HCT116 (cell line): ENCODE measurements around the gene MIEF1. TPM values are rescaled to one million over a fixed set of nuclear protein-coding genes. Genes with fewer than 3 reads are reported as not detected.

Experiments used
- ATAC-seq: fragments of 200-7000 bp; cut with Tn5 transposase; 2 replicates; pipeline ENCODE4 v1.9.1; 2020; ENCODE audit warnings: mild to moderate bottlenecking, moderate library complexity
- BruUV-seq: library from RNA; stranded (reverse); fragments of 400-500 nt; replicated peaks from 2 replicates; lab custom pipeline; 2021; lab: Mats Ljungman, UMichigan
- CTCF ChIA-PET: fragments of 300-600 bp; sonication (Branson Sonifier 250); formaldehyde crosslinking; loops from one replicate; lab custom pipeline; 2021; ENCODE audit warnings: antibody characterized with exemption; lab: Charles Lee
- POLR2A ChIA-PET: fragments of 300-600, 350-600 bp; sonication (Branson Sonifier 250); formaldehyde crosslinking; loops from one replicate; lab custom pipeline; 2021; ENCODE audit warnings: antibody characterized with exemption; lab: Charles Lee
- RAD21 ChIA-PET, 2 experiments: fragments of 300-600 bp; sonication (Branson Sonifier 250); formaldehyde crosslinking; loops; one replicate each; lab custom pipeline; 2023; ENCODE audit warnings: low total read pairs in 2 of 2; ENCODE audit not compliant: uncharacterized antibody in 2 of 2, unreplicated experiment in 2 of 2, low non-redundant PET in 1 of 2; lab: Charles Lee
- DNase-seq: peaks from one replicate; pipeline ENCODE4 v3.0.0-alpha.2; 2010; ENCODE audit warnings: low read depth, low spot score
- H2AFZ ChIP-seq: fragments of 200-600 bp; shearing (Covaris generic), sonication (generic); 2 replicates; pipeline ENCODE4 v1.6.1; 2017; ENCODE audit warnings: low read depth, mixed run types, mixed read lengths, antibody characterized with exemption, low read length; ENCODE audit not compliant: poor library complexity, severe bottlenecking
- H3K27ac ChIP-seq: 2 replicates; pipeline ENCODE4 v1.5.1; 2012; ENCODE audit warnings: low read depth, low read length
- H3K27me3 ChIP-seq: fragments of 200-600 bp; sonication (generic); 2 replicates; pipeline ENCODE4 v1.6.1; 2016; ENCODE audit warnings: mixed run types, low read length, mixed read lengths; ENCODE audit not compliant: insufficient read depth
- H3K36me3 ChIP-seq, 2 experiments: fragments of 200-500 bp in 1 of 2; fragments of 200-600 bp in 1 of 2; sonication (Bioruptor generic) in 1 of 2; sonication (generic) in 1 of 2; 2 replicates each; pipeline versions ENCODE4 v1.5.1 to v1.6.1; 2014 to 2016; ENCODE audit warnings: low read length in 2 of 2, inconsistent platforms in 1 of 2, mixed read lengths in 1 of 2, mixed run types in 1 of 2; ENCODE audit not compliant: insufficient read depth in 2 of 2, control insufficient read depth in 1 of 2
- H3K4me1 ChIP-seq, 2 experiments: fragments of 200-600 bp in 1 of 2; sonication (generic) in 1 of 2; 2 replicates each; pipeline versions ENCODE4 v1.5.1 to v1.6.1; 2012 to 2017; ENCODE audit warnings: low read length in 2 of 2, inconsistent platforms in 1 of 2, mild to moderate bottlenecking in 1 of 2, mixed read lengths in 1 of 2, mixed run types in 1 of 2, moderate library complexity in 1 of 2; ENCODE audit not compliant: insufficient read depth in 2 of 2, control insufficient read depth in 1 of 2
- H3K4me2 ChIP-seq: fragments of 200-600 bp; sonication (generic); 2 replicates; pipeline ENCODE4 v1.6.1; 2017; ENCODE audit warnings: mixed run types, low read length, mixed read lengths
- H3K4me3 ChIP-seq, 2 experiments: fragments of 200-600 bp in 1 of 2; sonication (generic) in 1 of 2; replicated peaks in 1 of 2; 2 replicates each; pipeline ENCODE4 v1.5.1; 2011 to 2016; ENCODE audit warnings: low read length in 2 of 2, control low read depth in 1 of 2, low read depth in 1 of 2, mild to moderate bottlenecking in 1 of 2, mixed read lengths in 1 of 2, mixed run types in 1 of 2
- H3K79me2 ChIP-seq: fragments of 200-600 bp; sonication (generic); 2 replicates; pipeline ENCODE4 v1.6.1; 2017; ENCODE audit warnings: mild to moderate bottlenecking, mixed run types, low read length, moderate library complexity, mixed read lengths; ENCODE audit not compliant: insufficient read depth
- H3K9ac ChIP-seq: fragments of 200-600 bp; sonication (generic); 2 replicates; pipeline ENCODE4 v1.6.1; 2016; ENCODE audit warnings: low read length, mixed read lengths
- H3K9me2 ChIP-seq: fragments of 200-600 bp; sonication (generic), shearing (Covaris generic); 2 replicates; pipeline ENCODE4 v1.6.1; 2017; ENCODE audit warnings: mixed run types, mild to moderate bottlenecking, moderate library complexity; ENCODE audit not compliant: insufficient read depth
- H3K9me3 ChIP-seq, 2 experiments: fragments of 200-500 bp in 1 of 2; fragments of 200-600 bp in 1 of 2; sonication (Bioruptor generic) in 1 of 2; sonication (generic) in 1 of 2; 2 replicates each; pipeline ENCODE4 v1.6.1; 2014 to 2017; ENCODE audit warnings: low read length in 2 of 2, mixed read lengths in 2 of 2, inconsistent platforms in 1 of 2, low read depth in 1 of 2, mild to moderate bottlenecking in 1 of 2, mixed run types in 1 of 2, moderate library complexity in 1 of 2; ENCODE audit not compliant: control insufficient read depth in 1 of 2, insufficient read depth in 1 of 2
- H4K20me1 ChIP-seq: fragments of 200-600 bp; sonication (generic), shearing (Covaris generic); 2 replicates; pipeline ENCODE4 v1.6.1; 2017; ENCODE audit warnings: mixed run types, mild to moderate bottlenecking, moderate library complexity; ENCODE audit not compliant: insufficient read depth
- CBX3 ChIP-seq: IDR thresholded peaks from 2 replicates; pipeline ENCODE4 v1.6.1; 2012; ENCODE audit warnings: low read depth
- EGR1 ChIP-seq: IDR thresholded peaks from 2 replicates; pipeline ENCODE4 v1.6.1; 2012; ENCODE audit warnings: low read depth
- EZH2phosphoT487 ChIP-seq: fragments of 200-600 bp; IDR thresholded peaks from 2 replicates; pipeline ENCODE4 v1.6.1; 2018; ENCODE audit warnings: antibody characterized with exemption, borderline replicate concordance
- FOSL1 ChIP-seq: IDR thresholded peaks from 2 replicates; pipeline ENCODE4 v1.6.1; 2012; ENCODE audit warnings: low read depth
- JUND ChIP-seq: IDR thresholded peaks from 2 replicates; pipeline ENCODE4 v1.6.1; 2012
- POLR2A ChIP-seq: IDR thresholded peaks from 2 replicates; pipeline ENCODE4 v1.7.0; 2011; ENCODE audit warnings: borderline replicate concordance; ENCODE audit not compliant: insufficient read depth, insufficient read length; ENCODE audit errors: extremely low read depth
- POLR2AphosphoS5 ChIP-seq: IDR thresholded peaks from 2 replicates; pipeline ENCODE4 v1.6.1; 2011; ENCODE audit warnings: mild to moderate bottlenecking, low read depth, low read length, moderate library complexity
- RAD21 ChIP-seq: IDR thresholded peaks from 2 replicates; pipeline ENCODE4 v1.6.1; 2012; ENCODE audit warnings: low read depth, mild to moderate bottlenecking
- SP1 ChIP-seq: IDR thresholded peaks from 2 replicates; pipeline ENCODE4 v1.6.1; 2012; ENCODE audit warnings: low read depth
- SRF ChIP-seq: IDR thresholded peaks from 2 replicates; pipeline ENCODE4 v1.6.1; 2012; ENCODE audit warnings: low read depth
- YY1 ChIP-seq: IDR thresholded peaks from 2 replicates; pipeline ENCODE4 v1.6.1; 2011; ENCODE audit warnings: low read length, low read depth, moderate library complexity, mild to moderate bottlenecking; ENCODE audit not compliant: insufficient replicate concordance; ENCODE audit errors: extremely low read depth
- ZFX ChIP-seq: fragments of 450-650 bp; IDR thresholded peaks from 2 replicates; pipeline ENCODE4 v1.6.1; 2017
- ZNF274 ChIP-seq: fragments of 200-500 bp; sonication (Bioruptor generic); IDR thresholded peaks from 2 replicates; pipeline ENCODE4 v1.6.1; 2014; ENCODE audit warnings: mild to moderate bottlenecking, low read depth, low read length, inconsistent platforms
- intact Hi-C: fragments of 100-400 bp; cut with micrococcal nuclease; formaldehyde crosslinking; loops from 2 replicates; pipeline ENCODE4 v1.10.0; 2022
- total RNA-seq: library from RNA; stranded (reverse); gene quantifications from one replicate; pipeline ENCODE4 v1.2.1, GENCODE V29; 2021; ENCODE audit not compliant: unreplicated experiment
- TF ChIP-seq, protein P1 (sequence below): IDR thresholded peaks from 2 replicates; pipeline ENCODE4 v1.6.1; 2012
- TF ChIP-seq, protein P2 (sequence below): IDR thresholded peaks from 2 replicates; pipeline ENCODE4 v1.6.1; 2012; ENCODE audit warnings: low read depth
- TF ChIP-seq, protein P3 (sequence below): IDR thresholded peaks from 2 replicates; pipeline ENCODE4 v1.6.1; 2012

MIEF1 gene
- total RNA-seq, 1 experiment from 2014 or later: 42.8 TPM

DNA sequence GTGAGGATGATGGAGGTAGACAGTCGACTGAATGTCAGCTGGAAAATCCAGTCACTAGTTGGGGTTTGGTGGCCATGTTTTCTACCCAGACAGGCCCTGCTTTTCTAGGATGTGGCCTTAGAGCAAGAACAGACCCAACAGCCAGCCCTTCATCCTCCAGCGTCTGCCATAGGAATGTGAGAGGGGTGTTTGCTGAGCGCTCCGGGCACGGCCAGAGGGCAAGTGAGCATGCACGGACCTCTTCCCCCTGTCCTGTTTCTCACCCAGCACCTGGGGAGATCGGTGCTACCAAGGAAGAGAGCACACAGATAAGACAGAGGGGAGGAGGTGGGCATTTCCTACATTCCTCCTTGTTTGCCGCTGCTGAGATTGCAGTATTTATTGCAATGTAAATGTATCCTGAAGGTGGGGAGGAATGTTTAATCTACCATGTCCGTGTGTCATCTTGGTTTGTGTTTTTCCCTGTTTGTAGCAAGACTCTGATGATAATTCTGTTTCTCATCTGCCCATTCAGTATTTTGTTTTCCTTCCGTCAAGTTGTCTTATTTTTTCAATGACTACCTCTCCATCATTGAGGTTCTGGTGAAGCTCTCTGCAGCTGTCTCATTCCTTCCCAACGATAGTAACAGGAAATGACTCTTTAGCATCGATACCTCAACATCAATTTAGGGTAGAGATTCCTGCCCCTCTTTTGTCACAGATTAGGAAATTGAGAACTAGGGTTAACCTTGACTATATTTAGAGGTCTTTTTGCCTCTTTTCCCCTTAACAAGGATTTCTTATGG is 13.4 kb downstream of the MIEF1 start:
- Histone ChIP-seq H3K9me3 (no peaks in the 10 kb centered on the region), H3K79me2 (peaks cover 57% of the 10 kb centered on the region), H2AFZ (no peak overlapping the region), H3K4me2 (no peak overlapping the region), H3K4me3 (no peak overlapping the region), H3K36me3 (peaks cover 44 to 62% of the 10 kb centered on the region in 2 experiments), H3K9ac (no peak overlapping the region), H3K27ac (no peak overlapping the region), H4K20me1 (peaks cover 9% of the 10 kb centered on the region; the same call in 1 of the 2 replicates), H3K9me2 (no peaks in the 10 kb centered on the region), H3K27me3 (no peaks in the 10 kb centered on the region), H3K4me1 (peaks cover 10 to 20% of the 10 kb centered on the region in 2 experiments)
- ChIA-PET RAD21 (no interaction called here), POLR2A (interaction anchor here (1.5 kb wide), 1 partner anchor 13 kb away, joined by 5 read pairs; the partner anchor contains the start of gene MIEF1), CTCF (interaction anchor here (1.6 to 2.3 kb wide), 5 partner anchors 13 to 380 kb away, joined by 3 to 19 read pairs (median 12); partner anchors contain the start of gene MIEF1)
- DNase-seq: no peak
- TF ChIP-seq SRF (no peak), EZH2phosphoT487 (no peak), EGR1 (no peak), RAD21 (no peak), SP1 (no peak), POLR2A (no peak)
- TF ChIP-seq, protein P1, sequence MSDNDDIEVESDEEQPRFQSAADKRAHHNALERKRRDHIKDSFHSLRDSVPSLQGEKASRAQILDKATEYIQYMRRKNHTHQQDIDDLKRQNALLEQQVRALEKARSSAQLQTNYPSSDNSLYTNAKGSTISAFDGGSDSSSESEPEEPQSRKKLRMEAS: no peak
- no TSS peak for BruUV-seq
- intact Hi-C loops: no loop called here
- no peak for ATAC-seq

DNA sequence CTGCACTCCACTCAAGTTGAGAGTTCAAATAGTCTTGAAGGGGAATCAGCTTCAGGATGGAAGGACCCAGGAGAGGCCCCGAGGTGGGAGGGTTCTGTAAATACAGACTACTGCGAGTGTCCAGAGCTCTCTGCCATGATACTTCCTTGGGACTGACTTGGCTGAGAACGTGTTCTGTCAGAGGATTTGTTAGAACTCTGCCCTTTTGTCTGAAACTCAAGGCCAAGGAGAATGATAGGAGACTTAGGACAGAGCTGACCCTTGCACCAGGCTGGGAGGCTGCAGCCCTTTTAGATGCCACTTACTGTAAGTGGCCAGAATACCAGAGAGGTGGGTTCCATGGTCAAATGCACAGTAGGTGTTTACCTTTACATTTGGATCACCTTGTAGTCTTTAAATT is 15.4 kb downstream of the MIEF1 start:
- Histone ChIP-seq H3K4me2 (no peak overlapping the region), H3K79me2 (peaks cover 67% of the 10 kb centered on the region), H3K27me3 (no peaks in the 10 kb centered on the region), H3K9me3 (no peaks in the 10 kb centered on the region), H3K4me3 (no peak overlapping the region), H2AFZ (no peak overlapping the region), H3K36me3 (peaks cover 39 to 57% of the 10 kb centered on the region in 2 experiments), H3K27ac (0 out of 2 replicates have a peak overlapping the region, but pooled peaks have one; percentile 99), H3K4me1 (peaks cover 15 to 30% of the 10 kb centered on the region in 2 experiments), H3K9ac (no peak overlapping the region), H3K9me2 (no peaks in the 10 kb centered on the region), H4K20me1 (peaks cover 19% of the 10 kb centered on the region; the same call in 1 of the 2 replicates)
- no peak for ATAC-seq
- ChIA-PET RAD21 (no interaction called here), POLR2A (interaction anchor here (0.8 to 1.6 kb wide), 3 partner anchors 10 to 21 kb away, joined by 3 to 5 read pairs (median 5); partner anchors contain the start of gene MIEF1), CTCF (interaction anchor here (1.1 to 2.3 kb wide), 3 partner anchors 11 to 21 kb away, joined by 4 to 12 read pairs (median 6); partner anchors contain the start of gene MIEF1)
- intact Hi-C loops: no loop called here
- no peak for DNase-seq
- BruUV-seq: no TSS peak
- no peak for TF ChIP-seq RAD21
- TF ChIP-seq, protein P2, sequence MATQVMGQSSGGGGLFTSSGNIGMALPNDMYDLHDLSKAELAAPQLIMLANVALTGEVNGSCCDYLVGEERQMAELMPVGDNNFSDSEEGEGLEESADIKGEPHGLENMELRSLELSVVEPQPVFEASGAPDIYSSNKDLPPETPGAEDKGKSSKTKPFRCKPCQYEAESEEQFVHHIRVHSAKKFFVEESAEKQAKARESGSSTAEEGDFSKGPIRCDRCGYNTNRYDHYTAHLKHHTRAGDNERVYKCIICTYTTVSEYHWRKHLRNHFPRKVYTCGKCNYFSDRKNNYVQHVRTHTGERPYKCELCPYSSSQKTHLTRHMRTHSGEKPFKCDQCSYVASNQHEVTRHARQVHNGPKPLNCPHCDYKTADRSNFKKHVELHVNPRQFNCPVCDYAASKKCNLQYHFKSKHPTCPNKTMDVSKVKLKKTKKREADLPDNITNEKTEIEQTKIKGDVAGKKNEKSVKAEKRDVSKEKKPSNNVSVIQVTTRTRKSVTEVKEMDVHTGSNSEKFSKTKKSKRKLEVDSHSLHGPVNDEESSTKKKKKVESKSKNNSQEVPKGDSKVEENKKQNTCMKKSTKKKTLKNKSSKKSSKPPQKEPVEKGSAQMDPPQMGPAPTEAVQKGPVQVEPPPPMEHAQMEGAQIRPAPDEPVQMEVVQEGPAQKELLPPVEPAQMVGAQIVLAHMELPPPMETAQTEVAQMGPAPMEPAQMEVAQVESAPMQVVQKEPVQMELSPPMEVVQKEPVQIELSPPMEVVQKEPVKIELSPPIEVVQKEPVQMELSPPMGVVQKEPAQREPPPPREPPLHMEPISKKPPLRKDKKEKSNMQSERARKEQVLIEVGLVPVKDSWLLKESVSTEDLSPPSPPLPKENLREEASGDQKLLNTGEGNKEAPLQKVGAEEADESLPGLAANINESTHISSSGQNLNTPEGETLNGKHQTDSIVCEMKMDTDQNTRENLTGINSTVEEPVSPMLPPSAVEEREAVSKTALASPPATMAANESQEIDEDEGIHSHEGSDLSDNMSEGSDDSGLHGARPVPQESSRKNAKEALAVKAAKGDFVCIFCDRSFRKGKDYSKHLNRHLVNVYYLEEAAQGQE: no peak
- TF ChIP-seq, protein P3, sequence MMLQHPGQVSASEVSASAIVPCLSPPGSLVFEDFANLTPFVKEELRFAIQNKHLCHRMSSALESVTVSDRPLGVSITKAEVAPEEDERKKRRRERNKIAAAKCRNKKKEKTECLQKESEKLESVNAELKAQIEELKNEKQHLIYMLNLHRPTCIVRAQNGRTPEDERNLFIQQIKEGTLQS: no peak
- TF ChIP-seq ZNF274: no peak
- TF ChIP-seq ZFX: no peak
- no peak for TF ChIP-seq YY1
- TF ChIP-seq CBX3: no peak
- TF ChIP-seq JUND: no peak
- no peak for TF ChIP-seq POLR2AphosphoS5
- no peak for TF ChIP-seq EGR1
- no peak for TF ChIP-seq FOSL1
